ENCODE results near the gene MED12L.

DNA sequence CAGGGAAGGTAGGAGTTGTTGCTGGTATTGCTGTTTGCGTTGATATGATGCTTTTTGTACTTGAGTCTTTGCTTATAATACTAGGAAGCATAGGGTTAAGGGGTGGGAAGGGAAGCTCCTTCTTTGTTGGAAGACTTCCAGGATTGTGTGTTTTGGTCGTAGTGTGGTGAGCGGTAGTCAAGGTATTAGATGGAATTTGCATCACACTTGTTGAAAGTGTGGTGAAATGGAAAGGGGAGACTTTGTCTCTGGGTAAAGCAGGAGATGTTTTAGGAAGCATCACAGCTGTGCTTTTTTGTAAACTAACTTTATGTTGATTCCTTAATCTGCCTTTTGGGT, 360.5 kb downstream of the MED12L start:
- TF ChIP-seq POLR2A (IDR thresholded peaks at IDR 0.05) (no peak), CTCF (IDR thresholded peaks at IDR 0.05) (no peak)

Measured in upper lobe of left lung (tissue), 4 donors.